Ishikawa (cell line): ENCODE results near the gene NRXN3.

ENCODE experiments used
- CEBPB ChIP-seq: IDR thresholded peaks from 2 replicates; pipeline ENCODE4 v1.6.1; 2012
- CREB1 ChIP-seq: IDR thresholded peaks from 2 replicates; pipeline ENCODE4 v1.6.1; 2012; ENCODE audit warnings: low read depth
- EGR1 ChIP-seq: IDR thresholded peaks from 2 replicates; pipeline ENCODE4 v1.6.1; 2012
- EP300 ChIP-seq: IDR thresholded peaks from 2 replicates; pipeline ENCODE4 v1.6.1; 2012; ENCODE audit warnings: borderline replicate concordance
- FOXM1 ChIP-seq: IDR thresholded peaks from 2 replicates; pipeline ENCODE4 v1.6.1; 2012; ENCODE audit warnings: low read depth, borderline replicate concordance
- NFIC ChIP-seq: IDR thresholded peaks from 2 replicates; pipeline ENCODE4 v1.6.1; 2012
- RAD21 ChIP-seq: IDR thresholded peaks from 2 replicates; pipeline ENCODE4 v1.6.1; 2012; ENCODE audit warnings: low read depth
- TAF1 ChIP-seq: IDR thresholded peaks from 2 replicates; pipeline ENCODE4 v1.6.1; 2012; ENCODE audit warnings: low read depth, mild to moderate bottlenecking
- TCF12 ChIP-seq: IDR thresholded peaks from 2 replicates; pipeline ENCODE4 v1.6.1; 2012; ENCODE audit warnings: low read depth
- TEAD4 ChIP-seq: IDR thresholded peaks from 2 replicates; pipeline ENCODE4 v1.6.1; 2012
- YY1 ChIP-seq: IDR thresholded peaks from 2 replicates; pipeline ENCODE4 v1.6.1; 2012; ENCODE audit warnings: low read depth
- ZBTB7A ChIP-seq: IDR thresholded peaks from 2 replicates; pipeline ENCODE4 v1.6.1; 2012; ENCODE audit warnings: low read depth
- TF ChIP-seq, protein P1 (sequence below): IDR thresholded peaks from 2 replicates; pipeline ENCODE4 v1.6.1; 2012
- TF ChIP-seq, protein P2 (sequence below): IDR thresholded peaks from 2 replicates; pipeline ENCODE4 v1.6.1; 2012
- TF ChIP-seq, protein P3 (sequence below): IDR thresholded peaks from 2 replicates; pipeline ENCODE4 v1.6.1; 2012; ENCODE audit warnings: low read depth, mild to moderate bottlenecking

NRXN3 gene

GRCh38 chr14:79788346-79788745, 1618.2 kb downstream of the NRXN3 start:
- TF ChIP-seq CREB1 (no peak), TAF1 (no peak), CEBPB (no peak), EGR1 (no peak), EP300 (no peak), YY1 (no peak), TCF12 (no peak), FOXM1 (no peak), ZBTB7A (no peak), TEAD4 (no peak), NFIC (no peak), RAD21 (no peak)
- TF ChIP-seq, protein P1, sequence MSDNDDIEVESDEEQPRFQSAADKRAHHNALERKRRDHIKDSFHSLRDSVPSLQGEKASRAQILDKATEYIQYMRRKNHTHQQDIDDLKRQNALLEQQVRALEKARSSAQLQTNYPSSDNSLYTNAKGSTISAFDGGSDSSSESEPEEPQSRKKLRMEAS = no peak
- TF ChIP-seq, protein P2, sequence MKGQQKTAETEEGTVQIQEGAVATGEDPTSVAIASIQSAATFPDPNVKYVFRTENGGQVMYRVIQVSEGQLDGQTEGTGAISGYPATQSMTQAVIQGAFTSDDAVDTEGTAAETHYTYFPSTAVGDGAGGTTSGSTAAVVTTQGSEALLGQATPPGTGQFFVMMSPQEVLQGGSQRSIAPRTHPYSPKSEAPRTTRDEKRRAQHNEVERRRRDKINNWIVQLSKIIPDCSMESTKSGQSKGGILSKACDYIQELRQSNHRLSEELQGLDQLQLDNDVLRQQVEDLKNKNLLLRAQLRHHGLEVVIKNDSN = no peak
- TF ChIP-seq, protein P3, sequence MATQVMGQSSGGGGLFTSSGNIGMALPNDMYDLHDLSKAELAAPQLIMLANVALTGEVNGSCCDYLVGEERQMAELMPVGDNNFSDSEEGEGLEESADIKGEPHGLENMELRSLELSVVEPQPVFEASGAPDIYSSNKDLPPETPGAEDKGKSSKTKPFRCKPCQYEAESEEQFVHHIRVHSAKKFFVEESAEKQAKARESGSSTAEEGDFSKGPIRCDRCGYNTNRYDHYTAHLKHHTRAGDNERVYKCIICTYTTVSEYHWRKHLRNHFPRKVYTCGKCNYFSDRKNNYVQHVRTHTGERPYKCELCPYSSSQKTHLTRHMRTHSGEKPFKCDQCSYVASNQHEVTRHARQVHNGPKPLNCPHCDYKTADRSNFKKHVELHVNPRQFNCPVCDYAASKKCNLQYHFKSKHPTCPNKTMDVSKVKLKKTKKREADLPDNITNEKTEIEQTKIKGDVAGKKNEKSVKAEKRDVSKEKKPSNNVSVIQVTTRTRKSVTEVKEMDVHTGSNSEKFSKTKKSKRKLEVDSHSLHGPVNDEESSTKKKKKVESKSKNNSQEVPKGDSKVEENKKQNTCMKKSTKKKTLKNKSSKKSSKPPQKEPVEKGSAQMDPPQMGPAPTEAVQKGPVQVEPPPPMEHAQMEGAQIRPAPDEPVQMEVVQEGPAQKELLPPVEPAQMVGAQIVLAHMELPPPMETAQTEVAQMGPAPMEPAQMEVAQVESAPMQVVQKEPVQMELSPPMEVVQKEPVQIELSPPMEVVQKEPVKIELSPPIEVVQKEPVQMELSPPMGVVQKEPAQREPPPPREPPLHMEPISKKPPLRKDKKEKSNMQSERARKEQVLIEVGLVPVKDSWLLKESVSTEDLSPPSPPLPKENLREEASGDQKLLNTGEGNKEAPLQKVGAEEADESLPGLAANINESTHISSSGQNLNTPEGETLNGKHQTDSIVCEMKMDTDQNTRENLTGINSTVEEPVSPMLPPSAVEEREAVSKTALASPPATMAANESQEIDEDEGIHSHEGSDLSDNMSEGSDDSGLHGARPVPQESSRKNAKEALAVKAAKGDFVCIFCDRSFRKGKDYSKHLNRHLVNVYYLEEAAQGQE = no peak

DNA sequence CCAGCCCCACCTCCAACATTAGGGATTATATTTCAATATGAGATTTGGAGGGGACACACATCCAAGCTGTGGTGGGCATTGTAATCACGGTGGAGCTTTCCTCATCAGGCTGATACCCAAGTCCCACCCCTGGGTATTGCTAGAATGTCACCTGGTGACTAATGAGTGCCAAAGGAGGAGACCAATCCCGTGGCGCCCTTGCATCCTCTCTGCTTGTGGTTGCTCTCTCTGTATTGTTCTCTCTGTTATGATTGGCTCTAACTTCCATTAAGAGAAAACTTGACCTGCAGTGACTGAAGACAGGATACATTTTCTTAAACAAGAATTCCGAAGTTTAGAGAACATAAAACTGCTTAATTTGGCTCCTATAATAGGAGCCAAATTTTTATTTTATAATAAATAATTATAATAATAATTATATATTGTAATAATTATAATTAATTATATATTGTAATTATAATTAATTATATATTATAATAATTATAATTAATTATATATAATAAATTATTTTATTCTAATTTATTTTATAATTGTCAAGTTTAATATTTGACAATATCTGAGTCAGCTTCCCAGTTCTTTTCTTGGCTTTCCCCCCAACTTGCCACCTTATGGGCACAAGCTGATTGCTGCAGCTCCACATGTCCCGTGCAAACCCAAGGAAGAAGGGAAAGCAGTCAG, 1621.0 kb downstream of the NRXN3 start:
- TF ChIP-seq TCF12 (no peak), ZBTB7A (no peak), FOXM1 (no peak), RAD21 (no peak), NFIC (no peak), EP300 (no peak), TEAD4 (no peak), EGR1 (no peak), TAF1 (no peak), YY1 (no peak), CEBPB (no peak), CREB1 (no peak)
- TF ChIP-seq, protein P2 = no peak
- TF ChIP-seq, protein P1 = no peak
- TF ChIP-seq, protein P3 = no peak

GRCh38 chr14:79802093-79802492, 1631.9 kb downstream of the NRXN3 start:
- TF ChIP-seq EGR1 (no peak), NFIC (no peak), CREB1 (no peak), EP300 (no peak), TEAD4 (no peak), TAF1 (no peak), FOXM1 (no peak)
- TF ChIP-seq, protein P3 = no peak

- TF ChIP-seq TEAD4 (no peak), EP300 (no peak), TAF1 (no peak), NFIC (no peak), FOXM1 (no peak), RAD21 (no peak), CEBPB (no peak), YY1 (no peak), CREB1 (no peak)
- TF ChIP-seq, protein P2 = no peak
- TF ChIP-seq, protein P1 = no peak
- TF ChIP-seq, protein P3 = no peak
Observed at GRCh38 chr14:79805636-79806035, 1635.5 kb downstream of the NRXN3 start.
